Breast epithelium (tissue), 4 donors: ENCODE data around the gene FLRT2. TPM values are rescaled to one million over a fixed set of nuclear protein-coding genes. Genes with fewer than 3 reads are reported as not detected.

Experiments used
- DNase-seq, 2 donors: peaks; one replicate each; pipeline ENCODE4 v3.0.0-alpha.2; 2019; ENCODE audit warnings: low spot score in 2 of 2
- H3K27ac ChIP-seq, 2 donors: fragments of 200-600 bp; sonication (generic) in 1 of 2; one replicate each; pipeline ENCODE4 v1.5.1; 2016 to 2019; ENCODE audit warnings: mild to moderate bottlenecking in 1 of 2
- H3K27me3 ChIP-seq, 2 donors: fragments of 200-600 bp; sonication (generic) in 1 of 2; one replicate each; pipeline versions ENCODE4 v1.5.1 to v1.6.0; 2017 to 2019; ENCODE audit warnings: control low read depth in 1 of 2, mild to moderate bottlenecking in 1 of 2
- H3K36me3 ChIP-seq: fragments of 200-600 bp; one replicate; pipeline ENCODE4 v1.5.1; 2019
- H3K4me1 ChIP-seq, 2 donors: fragments of 200-600 bp; sonication (generic); one replicate each; pipeline ENCODE4 v1.5.1; 2016 to 2019; ENCODE audit warnings: control low read depth in 1 of 2
- H3K4me3 ChIP-seq, 3 donors: fragments of 200-600 bp; sonication (generic); 1 replicate in 2 of 3; 2 replicates in 1 of 3; pipeline ENCODE4 v1.5.1; 2016 to 2019; ENCODE audit warnings: mild to moderate bottlenecking in 3 of 3, moderate library complexity in 2 of 3
- H3K9me3 ChIP-seq, 2 donors: fragments of 200-600 bp; sonication (generic) in 1 of 2; one replicate each; pipeline ENCODE4 v1.5.1; 2016 to 2019; ENCODE audit warnings: control low read depth in 1 of 2
- CTCF ChIP-seq, 3 donors: fragments of 450-650 bp; IDR thresholded peaks; one replicate each; pipeline ENCODE4 v1.5.1; 2016 to 2017; ENCODE audit warnings: antibody characterized with exemption in 3 of 3, mild to moderate bottlenecking in 3 of 3, moderate library complexity in 3 of 3
- POLR2A ChIP-seq: fragments of 450-650 bp; IDR thresholded peaks from one replicate; pipeline ENCODE4 v1.6.1; 2016; ENCODE audit warnings: antibody characterized with exemption, mild to moderate bottlenecking, moderate library complexity
- POLR2AphosphoS5 ChIP-seq, 3 donors: sonication (generic); formaldehyde crosslinking; IDR thresholded peaks; one replicate each; pipeline ENCODE4 v1.6.1; 2017; ENCODE audit warnings: antibody characterized with exemption in 3 of 3
- intact Hi-C: fragments of 100-400 bp; cut with DNase I; formaldehyde crosslinking; loops from one replicate; pipeline ENCODE4 v1.15.1; 2023; ENCODE audit warnings: low total_unique reads
- total RNA-seq, 3 donors: library from RNA; depleted of rRNA; stranded (reverse); fragments of >200 nt; gene quantifications; one replicate each; pipeline ENCODE4 v1.1.0, GENCODE V29; 2016

The FLRT2 gene
- total RNA-seq, 3 donors from 2014 or later, result 5.2 to 12.6 (median 10.5) TPM

GRCh38 chr14:85660243-85660922, 130.4 kb downstream of the FLRT2 start:
- TF ChIP-seq POLR2A, result no peak
- no peak for TF ChIP-seq POLR2AphosphoS5 (IDR thresholded peaks at IDR 0.05)
- TF ChIP-seq CTCF (IDR thresholded peaks at IDR 0.05), result no peak
- intact Hi-C loops, result no loop called here

GRCh38 chr14:85662096-85662495, 132.2 kb downstream of the FLRT2 start:
- no peaks in the 10 kb centered on the region for H3K9me3 ChIP-seq
- DNase-seq, result no peak
- H3K36me3 ChIP-seq, result no peaks in the 10 kb centered on the region
- TF ChIP-seq CTCF (IDR thresholded peaks at IDR 0.05) (no peak), POLR2A (no peak), POLR2AphosphoS5 (IDR thresholded peaks at IDR 0.05) (no peak)
- no peak overlapping the region for H3K27ac ChIP-seq
- no peak overlapping the region for H3K4me3 ChIP-seq
- intact Hi-C loops, result no loop called here
- H3K27me3 ChIP-seq, result no peaks in the 10 kb centered on the region
- H3K4me1 ChIP-seq, result no peaks in the 10 kb centered on the region

More at GRCh38 chr14:85660243-85660922, 130.4 kb downstream of the FLRT2 start:
- Histone ChIP-seq H3K27ac (no peak overlapping the region), H3K4me3 (no peak overlapping the region), H3K27me3 (no peaks in the 10 kb centered on the region), H3K4me1 (no peaks in the 10 kb centered on the region), H3K9me3 (no peaks in the 10 kb centered on the region), H3K36me3 (no peaks in the 10 kb centered on the region)
- no peak for DNase-seq

GRCh38 chr14:85663256-85663655, 133.3 kb downstream of the FLRT2 start:
- no peak for DNase-seq
- no peaks in the 10 kb centered on the region for H3K36me3 ChIP-seq
- H3K27ac ChIP-seq, result no peak overlapping the region
- no peaks in the 10 kb centered on the region for H3K27me3 ChIP-seq
- intact Hi-C loops, result no loop called here
- TF ChIP-seq POLR2A (no peak), POLR2AphosphoS5 (IDR thresholded peaks at IDR 0.05) (no peak), CTCF (IDR thresholded peaks at IDR 0.05) (no peak)
- H3K4me3 ChIP-seq, result no peak overlapping the region
- H3K4me1 ChIP-seq, result no peaks in the 10 kb centered on the region
- no peaks in the 10 kb centered on the region for H3K9me3 ChIP-seq

- Histone ChIP-seq H3K4me1 (no peaks in the 10 kb centered on the region), H3K4me3 (no peak overlapping the region), H3K27me3 (no peaks in the 10 kb centered on the region), H3K9me3 (no peaks in the 10 kb centered on the region), H3K27ac (no peak overlapping the region), H3K36me3 (no peaks in the 10 kb centered on the region)
- DNase-seq, result no peak
- intact Hi-C loops, result no loop called here
- TF ChIP-seq POLR2AphosphoS5 (IDR thresholded peaks at IDR 0.05) (no peak), CTCF (IDR thresholded peaks at IDR 0.05) (no peak), POLR2A (no peak)
Measured at GRCh38 chr14:85663667-85664066, 133.7 kb downstream of the FLRT2 start.

- Histone ChIP-seq H3K36me3 (no peaks in the 10 kb centered on the region), H3K27me3 (no peaks in the 10 kb centered on the region), H3K9me3 (no peaks in the 10 kb centered on the region), H3K27ac (no peak overlapping the region), H3K4me3 (no peak overlapping the region), H3K4me1 (no peaks in the 10 kb centered on the region)
- DNase-seq, result no peak
- TF ChIP-seq POLR2A (no peak), POLR2AphosphoS5 (IDR thresholded peaks at IDR 0.05) (no peak), CTCF (IDR thresholded peaks at IDR 0.05) (no peak)
- intact Hi-C loops, result no loop called here
Measured at GRCh38 chr14:85675957-85676356, 146.0 kb downstream of the FLRT2 start.
